Naive thymus-derived CD4-positive, alpha-beta T cell (primary cell): Measurements from ENCODE around the gene ITGB2. TPM values are rescaled to one million over a fixed set of nuclear protein-coding genes. Genes with fewer than 3 reads are reported as not detected.

Experiments
- ATAC-seq: fragments of 150-1000 bp; cut with Tn5 transposase; 2 replicates; pipeline ENCODE4 v1.10.0; 2021; ENCODE audit warnings: mild to moderate bottlenecking, moderate library complexity
- CTCF ChIA-PET: fragments of 350-600 bp; sonication (Branson Sonifier 250); formaldehyde crosslinking; loops from one replicate; lab custom pipeline; 2021; ENCODE audit warnings: antibody characterized with exemption; lab: Charles Lee
- POLR2A ChIA-PET: fragments of 350-600 bp; sonication (Branson Sonifier 250); formaldehyde crosslinking; loops from one replicate; lab custom pipeline; 2021; ENCODE audit warnings: antibody characterized with exemption, inconsistent platforms; lab: Charles Lee
- DNase-seq, 9 donors: peaks; one replicate each; pipeline versions ENCODE4 v3.0.0 to v3.0.0-alpha.2; 2020 to 2022; ENCODE audit warnings: mixed read lengths in 1 of 9
- H3K27ac ChIP-seq: one replicate; pipeline ENCODE4 v1.7.0; 2013; ENCODE audit warnings: mild to moderate bottlenecking, low read depth, low read length, moderate library complexity
- H3K27me3 ChIP-seq, 2 donors: one replicate each; pipeline ENCODE4 v1.7.0; 2013; ENCODE audit warnings: low read length in 2 of 2, mild to moderate bottlenecking in 2 of 2, moderate library complexity in 2 of 2; ENCODE audit not compliant: control insufficient read depth in 2 of 2, insufficient read depth in 2 of 2
- H3K36me3 ChIP-seq, 3 experiments: 1 replicate in 2 of 3; 2 replicates in 1 of 3; pipeline ENCODE4 v1.7.0; 2013; ENCODE audit warnings: low read length in 3 of 3, mild to moderate bottlenecking in 3 of 3, moderate library complexity in 1 of 3; ENCODE audit not compliant: insufficient read depth in 3 of 3, control insufficient read depth in 2 of 3
- H3K4me1 ChIP-seq, 2 donors: one replicate each; pipeline ENCODE4 v1.7.0; 2013; ENCODE audit warnings: low read length in 2 of 2, mild to moderate bottlenecking in 2 of 2, moderate library complexity in 1 of 2; ENCODE audit not compliant: control insufficient read depth in 2 of 2, insufficient read depth in 2 of 2
- H3K4me3 ChIP-seq: 2 replicates; pipeline ENCODE4 v1.7.0; 2013; ENCODE audit warnings: mild to moderate bottlenecking, low read length
- H3K9me3 ChIP-seq, 3 experiments: 1 replicate in 2 of 3; 2 replicates in 1 of 3; pipeline ENCODE4 v1.7.0; 2013; ENCODE audit warnings: low read length in 3 of 3; ENCODE audit not compliant: control insufficient read depth in 2 of 3
- H3K27ac Mint-ChIP-seq, 9 donors: one replicate each; pipeline ENCODE4 v1.8.0; 2020 to 2022; ENCODE audit warnings: mixed read lengths in 9 of 9, mild to moderate bottlenecking in 8 of 9, moderate library complexity in 5 of 9, inconsistent platforms in 2 of 9
- H3K27me3 Mint-ChIP-seq, 5 donors: one replicate each; pipeline ENCODE4 v1.8.0; 2021 to 2022; ENCODE audit warnings: mixed read lengths in 5 of 5, mild to moderate bottlenecking in 1 of 5
- H3K36me3 Mint-ChIP-seq, 5 donors: one replicate each; pipeline ENCODE4 v1.8.0; 2020 to 2022; ENCODE audit warnings: mixed read lengths in 5 of 5, mild to moderate bottlenecking in 3 of 5, inconsistent platforms in 1 of 5
- H3K4me1 Mint-ChIP-seq, 7 donors: one replicate each; pipeline ENCODE4 v1.8.0; 2020 to 2022; ENCODE audit warnings: mixed read lengths in 7 of 7, mild to moderate bottlenecking in 3 of 7, inconsistent platforms in 1 of 7
- H3K4me3 Mint-ChIP-seq, 10 donors: one replicate each; pipeline ENCODE4 v1.8.0; 2020 to 2022; ENCODE audit warnings: mild to moderate bottlenecking in 10 of 10, mixed read lengths in 10 of 10, moderate library complexity in 6 of 10, inconsistent platforms in 2 of 10
- H3K9me3 Mint-ChIP-seq, 11 donors: one replicate each; pipeline ENCODE4 v1.8.0; 2020 to 2022; ENCODE audit warnings: mixed read lengths in 11 of 11, mild to moderate bottlenecking in 4 of 11, inconsistent platforms in 1 of 11, moderate library complexity in 1 of 11
- intact Hi-C, 2 donors: fragments of 100-400 bp; cut with micrococcal nuclease; formaldehyde crosslinking; loops; one replicate each; pipeline ENCODE4 v1.15.1; 2023
- polyA plus RNA-seq, 2 donors: library from polyadenylated mRNA; unstranded; fragments of 300-500 nt; fragmentation: Illumina TruSeq; gene quantifications; one replicate each; pipeline ENCODE4 v1.2.3, GENCODE V29; 2021
- total RNA-seq, 6 experiments: library from RNA in 5 of 6; stranded (reverse) in 5 of 6; gene quantifications; 1 replicate in 5 of 6; 2 replicates in 1 of 6; pipeline ENCODE4 v1.2.3 and lab custom pipeline; 2021 to 2026

The ITGB2 gene
- total and polyA plus RNA-seq, 7 experiments from 2014 or later = 280 to 877 (median 459) TPM

DNA sequence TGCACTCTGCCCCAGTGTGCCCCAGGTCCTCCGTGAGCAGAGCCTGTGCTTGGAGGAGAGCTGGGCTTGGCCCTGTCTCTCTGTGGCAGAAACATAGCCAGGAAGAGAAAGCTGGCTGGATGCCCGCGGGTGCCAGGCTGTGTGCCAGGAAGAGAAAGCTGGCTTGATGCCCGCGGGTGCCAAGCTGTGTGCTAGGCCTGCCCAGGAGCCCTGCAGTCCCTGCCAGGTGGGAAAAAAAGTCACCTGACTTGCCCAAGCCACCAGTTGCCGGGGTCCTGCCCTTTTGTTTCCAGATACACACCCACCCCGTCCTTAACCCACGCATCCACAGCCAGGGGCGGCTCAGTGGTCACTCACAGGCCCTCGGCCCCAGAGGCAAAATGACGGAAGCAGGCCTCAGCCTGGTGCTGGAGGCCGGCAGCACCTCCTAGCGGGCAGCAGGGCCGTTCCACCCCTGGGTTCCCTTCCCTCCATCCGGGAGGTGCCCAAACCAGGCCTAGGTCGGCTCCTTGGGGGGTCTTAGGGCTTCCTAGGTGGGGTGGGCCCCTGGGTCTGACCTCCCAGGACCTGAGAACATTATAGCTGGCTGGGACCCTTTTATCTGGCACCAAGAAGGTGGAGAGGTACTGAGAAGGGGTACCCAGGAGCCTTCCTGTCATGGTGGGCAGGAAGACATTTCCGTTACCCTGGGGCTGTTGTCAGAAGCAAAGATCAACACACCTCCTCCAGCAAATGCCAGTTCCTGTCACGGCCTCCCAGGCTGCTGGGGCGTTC lies 9.1 kb downstream of the ITGB2 start:
- peak overlapping the region; percentile 67 to 91 (median 82) for H3K4me3 Mint-ChIP-seq
- ChIA-PET CTCF (interaction anchor here (0.6 to 5.9 kb wide), 8 partner anchors 9 to 827 kb away, joined by 3 to 44 read pairs (median 7); partner anchors contain the start of gene ITGB2), POLR2A (interaction anchor here (0.6 to 17.4 kb wide), 13 partner anchors 8 to 364 kb away, joined by 3 to 569 read pairs (median 5); partner anchors contain the start of genes ITGB2, KRTAP12-3, PTTG1IP and SLX9)
- no peaks in the 10 kb centered on the region for H3K27me3 ChIP-seq
- H3K27ac Mint-ChIP-seq = peak overlapping the region; percentile 74 to 98 (median 93)
- peak overlapping the region; percentile 80 for H3K27ac ChIP-seq
- ATAC-seq (peak; percentile 76), DNase-seq (peak; percentile 47 to 82 (median 78))
- H3K4me1 ChIP-seq = peaks cover 59 to 83% of the 10 kb centered on the region in 2 donors
- peak overlapping the region; percentile 49 for H3K4me3 ChIP-seq
- intact Hi-C loops = loop anchor here in 1 of 2 donors (1.0 to 5.0 kb wide), 5 partner anchors 16 to 110 kb away; partner anchors contain the start of genes PTTG1IP, SUMO3 and UBE2G2
- no peaks in the 10 kb centered on the region for H3K27me3 Mint-ChIP-seq
- H3K9me3 ChIP-seq = no peaks in the 10 kb centered on the region
- H3K9me3 Mint-ChIP-seq = peaks cover 0 to 2% (median 0%) of the 10 kb centered on the region in 11 donors
- H3K4me1 Mint-ChIP-seq = peaks cover 53 to 86% (median 64%) of the 10 kb centered on the region in 7 donors
- peaks cover 0 to 29% (median 9%) of the 10 kb centered on the region in 5 donors for H3K36me3 Mint-ChIP-seq
- peaks cover 7 to 31% (median 19%) of the 10 kb centered on the region in 3 experiments for H3K36me3 ChIP-seq

GRCh38 chr21:44911068-44911383 lies 9.7 kb downstream of the ITGB2 start:
- Mint-ChIP-seq H3K4me3 (peak overlapping the region; percentile 67 to 91 (median 82)), H3K9me3 (peaks cover 0 to 2% (median 0%) of the 10 kb centered on the region in 11 donors), H3K27me3 (no peaks in the 10 kb centered on the region), H3K36me3 (peaks cover 0 to 32% (median 12%) of the 10 kb centered on the region in 5 donors), H3K4me1 (peaks cover 48 to 86% (median 60%) of the 10 kb centered on the region in 7 donors), H3K27ac (peak overlapping the region; percentile 74 to 98 (median 93))
- Histone ChIP-seq H3K36me3 (peaks cover 7 to 36% (median 23%) of the 10 kb centered on the region in 3 experiments), H3K4me1 (peaks cover 54 to 83% of the 10 kb centered on the region in 2 donors), H3K9me3 (no peaks in the 10 kb centered on the region), H3K27ac (peak overlapping the region; percentile 80), H3K27me3 (no peaks in the 10 kb centered on the region), H3K4me3 (peak overlapping the region; percentile 49)
- intact Hi-C loops = loop anchor here in 1 of 2 donors (1.0 to 5.0 kb wide), 5 partner anchors 16 to 110 kb away; partner anchors contain the start of genes PTTG1IP, SUMO3 and UBE2G2
- ATAC-seq (no peak), DNase-seq (no peak)
- ChIA-PET CTCF (interaction anchor here (0.6 to 5.9 kb wide), 8 partner anchors 10 to 827 kb away, joined by 3 to 44 read pairs (median 7); partner anchors contain the start of gene ITGB2), POLR2A (interaction anchor here (0.7 to 17.4 kb wide), 13 partner anchors 9 to 253 kb away, joined by 3 to 569 read pairs (median 5); partner anchors contain the start of genes ITGB2, KRTAP12-3, PTTG1IP and SLX9)

DNA sequence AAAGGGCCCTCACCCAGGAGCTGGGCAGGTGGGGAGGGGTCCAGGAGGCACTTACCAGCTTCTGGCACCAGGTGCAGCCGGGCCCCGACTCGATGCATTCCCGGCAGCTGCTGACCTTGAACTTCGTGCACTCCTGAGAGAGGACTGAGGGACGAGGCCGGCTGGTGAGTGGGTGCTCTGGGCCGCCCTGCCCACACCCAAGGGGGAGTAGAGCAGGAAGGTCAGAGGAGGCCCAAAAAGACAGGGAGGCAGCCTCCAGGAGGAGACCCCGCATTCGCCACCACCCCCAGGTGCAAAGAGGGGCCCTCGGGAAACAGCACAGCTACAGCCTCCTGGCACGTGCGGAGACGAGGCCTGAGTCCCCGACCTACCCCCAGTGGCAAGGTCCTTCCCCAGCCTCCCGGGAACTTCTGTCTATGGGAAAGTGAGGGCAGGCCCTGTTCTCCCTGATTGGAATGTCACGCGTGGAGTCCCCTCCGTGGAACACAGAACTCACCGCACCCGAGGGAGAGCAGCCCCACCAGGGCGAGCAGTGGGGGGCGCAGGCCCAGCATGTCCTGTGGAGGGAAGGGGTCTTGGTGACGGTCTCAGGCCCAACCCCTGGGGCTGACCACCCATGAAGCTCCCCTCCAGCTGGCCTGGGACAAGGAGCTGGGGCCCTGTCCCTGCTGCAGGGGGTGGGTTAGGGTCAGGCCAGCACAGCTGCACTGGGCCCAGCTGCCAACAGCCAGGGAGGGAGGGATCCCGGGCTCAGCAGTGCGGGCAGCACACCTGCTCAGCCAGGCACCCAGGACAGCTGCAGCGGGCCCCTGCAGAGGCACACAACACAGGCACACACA lies 10.3 kb downstream of the ITGB2 start:
- DNase-seq (no peak), ATAC-seq (no peak)
- Histone ChIP-seq H3K4me3 (peak overlapping the region; percentile 49), H3K9me3 (no peaks in the 10 kb centered on the region), H3K4me1 (peaks cover 48 to 85% of the 10 kb centered on the region in 2 donors), H3K27me3 (no peaks in the 10 kb centered on the region), H3K36me3 (peaks cover 7 to 42% (median 24%) of the 10 kb centered on the region in 3 experiments), H3K27ac (peak overlapping the region; percentile 80)
- peaks cover 44 to 84% (median 59%) of the 10 kb centered on the region in 7 donors for H3K4me1 Mint-ChIP-seq
- intact Hi-C loops = loop anchor here in 1 of 2 donors (1.0 to 5.0 kb wide), 5 partner anchors 17 to 109 kb away; partner anchors contain the start of genes PTTG1IP, SUMO3 and UBE2G2
- ChIA-PET CTCF (interaction anchor here (1.0 to 5.9 kb wide), 8 partner anchors 10 to 22 kb away, joined by 3 to 44 read pairs (median 7); partner anchors contain the start of gene ITGB2), POLR2A (interaction anchor here (0.7 to 17.4 kb wide), 11 partner anchors 10 to 253 kb away, joined by 3 to 569 read pairs (median 5); partner anchors contain the start of genes ITGB2, KRTAP12-3 and PTTG1IP)
- peaks cover 0 to 2% (median 0%) of the 10 kb centered on the region in 11 donors for H3K9me3 Mint-ChIP-seq
- H3K27me3 Mint-ChIP-seq = no peaks in the 10 kb centered on the region
- H3K27ac Mint-ChIP-seq = peak overlapping the region; percentile 74 to 98 (median 93)
- H3K4me3 Mint-ChIP-seq = peak overlapping the region; percentile 27 to 91 (median 81)
- peaks cover 0 to 32% (median 11%) of the 10 kb centered on the region in 5 donors for H3K36me3 Mint-ChIP-seq

DNA sequence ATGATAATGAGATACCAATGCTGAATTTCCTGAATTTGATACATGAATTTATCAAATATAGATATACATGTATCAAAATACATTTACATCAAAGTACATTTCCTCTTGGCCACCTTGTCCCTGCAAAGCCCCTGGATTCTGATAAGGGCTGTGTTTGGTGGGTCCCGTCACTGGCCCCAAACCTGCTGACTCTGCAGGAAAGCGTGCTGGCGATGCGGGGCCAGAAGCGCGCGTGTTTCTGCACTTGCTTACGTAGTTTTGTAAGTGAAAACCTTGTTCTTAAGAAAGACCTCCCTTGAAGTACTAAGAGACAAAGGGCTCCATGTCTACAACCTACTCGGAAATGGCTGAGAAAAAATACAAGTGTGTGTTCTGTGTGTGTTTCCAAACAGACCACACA lies 11.0 kb downstream of the ITGB2 start:
- ChIA-PET POLR2A (interaction anchor here (0.9 to 17.4 kb wide), 5 partner anchors 9 to 219 kb away, joined by 3 to 569 read pairs (median 30); partner anchors contain the start of gene ITGB2), CTCF (interaction anchor here (0.6 to 5.9 kb wide), 5 partner anchors 10 to 105 kb away, joined by 3 to 44 read pairs (median 6); partner anchors contain the start of gene ITGB2)
- Mint-ChIP-seq H3K27me3 (no peaks in the 10 kb centered on the region), H3K4me3 (peak overlapping the region in 9 of 10 donors; percentile 34 to 91 (median 58)), H3K36me3 (peaks cover 0 to 28% (median 9%) of the 10 kb centered on the region in 5 donors), H3K9me3 (peaks cover 0 to 2% (median 0%) of the 10 kb centered on the region in 11 donors), H3K27ac (peak overlapping the region; percentile 61 to 95 (median 88)), H3K4me1 (peaks cover 39 to 78% (median 52%) of the 10 kb centered on the region in 7 donors)
- H3K27ac ChIP-seq = peak overlapping the region; percentile 80
- peaks cover 9 to 49% (median 26%) of the 10 kb centered on the region in 3 experiments for H3K36me3 ChIP-seq
- no peak for DNase-seq
- ATAC-seq = no peak
- intact Hi-C loops = loop anchor here in 1 of 2 donors (1.0 to 5.0 kb wide), 2 partner anchors 92 to 170 kb away; partner anchors contain the start of gene SUMO3
- peaks cover 42 to 80% of the 10 kb centered on the region in 2 donors for H3K4me1 ChIP-seq
- H3K9me3 ChIP-seq = no peaks in the 10 kb centered on the region
- H3K4me3 ChIP-seq = no peak overlapping the region
- H3K27me3 ChIP-seq = no peaks in the 10 kb centered on the region

DNA sequence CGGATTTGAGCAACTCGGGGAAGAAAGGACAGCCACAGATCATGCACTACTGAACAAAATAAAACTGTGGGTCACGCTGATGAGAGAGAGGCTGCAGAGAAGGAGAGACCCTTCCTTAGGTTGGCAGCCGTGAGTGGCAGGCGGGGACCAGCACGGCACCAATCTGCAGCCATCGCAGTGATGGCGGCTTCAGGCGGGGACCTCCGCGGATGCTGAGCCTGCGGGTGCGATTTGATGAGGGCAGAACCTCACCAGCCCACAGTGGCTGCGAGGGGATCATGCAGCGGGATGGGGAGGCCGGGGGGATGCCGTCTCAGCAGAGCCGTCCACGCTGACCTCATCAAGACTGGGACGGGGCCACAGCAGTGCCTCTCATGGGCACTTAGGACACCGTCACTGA lies 11.8 kb downstream of the ITGB2 start:
- no peaks in the 10 kb centered on the region for H3K27me3 ChIP-seq
- Mint-ChIP-seq H3K27ac (peak overlapping the region; percentile 68 to 95 (median 88)), H3K9me3 (peaks cover 0 to 2% (median 0%) of the 10 kb centered on the region in 11 donors), H3K4me3 (peak overlapping the region in 7 of 10 donors; percentile 25 to 91 (median 58)), H3K36me3 (peaks cover 5 to 31% (median 17%) of the 10 kb centered on the region in 5 donors), H3K4me1 (peaks cover 39 to 76% (median 53%) of the 10 kb centered on the region in 7 donors), H3K27me3 (no peaks in the 10 kb centered on the region)
- ATAC-seq = no peak
- POLR2A ChIA-PET = interaction anchor here (0.9 to 17.4 kb wide), 5 partner anchors 8 to 88 kb away, joined by 3 to 569 read pairs (median 35); partner anchors contain the start of gene ITGB2
- CTCF ChIA-PET = interaction anchor here (1.5 to 2.5 kb wide), 2 partner anchors 11 to 16 kb away, joined by 3 to 6 read pairs; partner anchors contain the start of gene ITGB2
- H3K27ac ChIP-seq = peak overlapping the region; percentile 80
- DNase-seq = no peak
- no peak overlapping the region for H3K4me3 ChIP-seq
- H3K36me3 ChIP-seq = peaks cover 17 to 57% (median 26%) of the 10 kb centered on the region in 3 experiments
- no peaks in the 10 kb centered on the region for H3K9me3 ChIP-seq
- intact Hi-C loops = loop anchor here in 1 of 2 donors (1.0 kb wide), 1 partner anchor 170 kb away; no protein-coding TSS in a partner anchor
- H3K4me1 ChIP-seq = peaks cover 34 to 72% of the 10 kb centered on the region in 2 donors
